Adrenal gland (tissue), 12 donors: Measurements from ENCODE around the gene DEDD2. TPM values are rescaled to one million over a fixed set of nuclear protein-coding genes. Genes with fewer than 3 reads are reported as not detected.
A peak's percentile ranks its signal among the peaks of the same experiment; 100 is the strongest.

Experiments used
- DNase-seq, 7 donors: peaks; one replicate each; pipeline ENCODE4 v3.0.0-alpha.2; 2019 to 2020
- H3K27ac ChIP-seq, 5 donors: fragments of 200-600 bp; sonication (generic) in 4 of 5; 1 replicate in 3 of 5; 2 replicates in 2 of 5; pipeline versions ENCODE4 v1.5.1 to v1.8.0; 2016 to 2020; ENCODE audit warnings: mild to moderate bottlenecking in 1 of 5
- H3K27me3 ChIP-seq: fragments of 200-600 bp; 2 replicates; pipeline ENCODE4 v1.8.0; 2021
- H3K36me3 ChIP-seq, 2 donors: fragments of 200-600 bp; replicated peaks in 1 of 2; 1 replicate in 1 of 2; 2 replicates in 1 of 2; pipeline versions ENCODE4 v1.5.1 to v1.8.0; 2018 to 2022
- H3K4me1 ChIP-seq, 2 donors: fragments of 200-600 bp; replicated peaks in 1 of 2; 1 replicate in 1 of 2; 2 replicates in 1 of 2; pipeline versions ENCODE4 v1.5.1 to v1.8.0; 2018 to 2021
- H3K4me3 ChIP-seq, 4 donors: fragments of 200-600 bp; sonication (generic) in 3 of 4; one replicate each; pipeline ENCODE4 v1.5.1; 2016 to 2018
- H3K9me3 ChIP-seq, 3 donors: fragments of 200-600 bp; sonication (generic) in 1 of 3; replicated peaks in 1 of 3; 1 replicate in 2 of 3; 2 replicates in 1 of 3; pipeline versions ENCODE4 v1.5.1 to v1.8.0; 2016 to 2021
- CTCF ChIP-seq, 6 experiments: fragments of 450-650 bp in 4 of 6; fragments of 200-600 bp in 2 of 6; sonication (generic) in 1 of 6; IDR thresholded peaks; 1 replicate in 5 of 6; 2 replicates in 1 of 6; pipeline versions ENCODE4 v1.5.1 to v1.8.0; 2016 to 2021; ENCODE audit warnings: antibody characterized with exemption in 6 of 6, mild to moderate bottlenecking in 2 of 6, moderate library complexity in 1 of 6
- POLR2A ChIP-seq, 2 donors: fragments of 450-650 bp; IDR thresholded peaks; one replicate each; pipeline ENCODE4 v1.6.1; 2017; ENCODE audit warnings: antibody characterized with exemption in 2 of 2, mild to moderate bottlenecking in 2 of 2, moderate library complexity in 1 of 2
- WGBS, 4 donors: extraction: QIAGEN DNeasy Blood & Tissue Kit in 2 of 4; methylation state at CpG; one replicate each; pipeline versions ENCODE4 v1.1.5 to v1.1.7; 2013 to 2017; 5-methylcytosine and 5-hydroxymethylcytosine counted together
- intact Hi-C, 2 donors: fragments of 100-400 bp; cut with DNase I; formaldehyde crosslinking; loops; one replicate each; pipeline versions ENCODE4 v1.14.1 to v1.15.0; 2022 to 2023
- polyA plus RNA-seq, 3 donors: library from polyadenylated mRNA; stranded (reverse); fragments of 200-250 nt in 2 of 3; fragments of 350-450 nt in 1 of 3; fragmentation: Illumina TruSeq in 1 of 3; extraction: RNeasy Lipid Tissue Mini Kit (QIAGEN cat#74804) in 1 of 3; gene quantifications; one replicate each; pipeline ENCODE4 v1.2.3, GENCODE V29; 2013 to 2014
- total RNA-seq, 9 donors: library from RNA; depleted of rRNA in 4 of 9; stranded (reverse); fragments of >200 nt in 4 of 9; fragments of 120-200 nt in 1 of 9; fragmentation: NEBNext Ultra II Directional in 1 of 9; extraction: Animal tissue kit (Norgen Biotek cat#: 25700) in 1 of 9; gene quantifications; one replicate each; pipeline versions ENCODE4 v1.1.0 to v1.2.4, GENCODE V29; 2013 to 2023
- donor health status: healthy with polysubstance abuse.
- donor health status: Bipolar disorder and iron deficiency.
- donor health status: DM: yes; HTN: yes; CAD: no.
- donor health status: DM: no; HTN: no; CAD: no.
- donor health status: DM: no; HTN: no; CAD: no.
- donor health status: DM: yes; HTN: yes; CAD: no.

The DEDD2 gene
- total and polyA plus RNA-seq, 12 donors: 26.0 to 54.8 (median 31.5) TPM

GRCh38 chr19:42255766-42256745 lies 38.6 kb upstream of the DEDD2 start:
- Histone ChIP-seq H3K36me3 (no peaks in the 10 kb centered on the region), H3K27me3 (no peaks in the 10 kb centered on the region), H3K27ac (peak overlapping the region; percentile 54 to 100 (median 99)), H3K4me3 (peak overlapping the region in 3 of 4 donors; percentile 65 to 90 (median 81)), H3K9me3 (no peaks in the 10 kb centered on the region), H3K4me1 (peaks cover 31 to 33% of the 10 kb centered on the region in 2 donors)
- TF ChIP-seq CTCF (IDR thresholded peaks at IDR 0.05) (no peak), POLR2A (IDR thresholded peaks at IDR 0.05) (peak; percentile 25 to 54)
- 5 to 6% (median 5%) methylated on average over 32 to 38 of the region's 38 CpGs for WGBS, 4 donors
- intact Hi-C loops: loop anchor here in 1 of 2 donors (2.0 kb wide), 1 partner anchor 13 kb away; the partner anchor contains the start of gene CIC
- DNase-seq: peak in 6 of 7 donors; percentile 53 to 78 (median 62)

DNA sequence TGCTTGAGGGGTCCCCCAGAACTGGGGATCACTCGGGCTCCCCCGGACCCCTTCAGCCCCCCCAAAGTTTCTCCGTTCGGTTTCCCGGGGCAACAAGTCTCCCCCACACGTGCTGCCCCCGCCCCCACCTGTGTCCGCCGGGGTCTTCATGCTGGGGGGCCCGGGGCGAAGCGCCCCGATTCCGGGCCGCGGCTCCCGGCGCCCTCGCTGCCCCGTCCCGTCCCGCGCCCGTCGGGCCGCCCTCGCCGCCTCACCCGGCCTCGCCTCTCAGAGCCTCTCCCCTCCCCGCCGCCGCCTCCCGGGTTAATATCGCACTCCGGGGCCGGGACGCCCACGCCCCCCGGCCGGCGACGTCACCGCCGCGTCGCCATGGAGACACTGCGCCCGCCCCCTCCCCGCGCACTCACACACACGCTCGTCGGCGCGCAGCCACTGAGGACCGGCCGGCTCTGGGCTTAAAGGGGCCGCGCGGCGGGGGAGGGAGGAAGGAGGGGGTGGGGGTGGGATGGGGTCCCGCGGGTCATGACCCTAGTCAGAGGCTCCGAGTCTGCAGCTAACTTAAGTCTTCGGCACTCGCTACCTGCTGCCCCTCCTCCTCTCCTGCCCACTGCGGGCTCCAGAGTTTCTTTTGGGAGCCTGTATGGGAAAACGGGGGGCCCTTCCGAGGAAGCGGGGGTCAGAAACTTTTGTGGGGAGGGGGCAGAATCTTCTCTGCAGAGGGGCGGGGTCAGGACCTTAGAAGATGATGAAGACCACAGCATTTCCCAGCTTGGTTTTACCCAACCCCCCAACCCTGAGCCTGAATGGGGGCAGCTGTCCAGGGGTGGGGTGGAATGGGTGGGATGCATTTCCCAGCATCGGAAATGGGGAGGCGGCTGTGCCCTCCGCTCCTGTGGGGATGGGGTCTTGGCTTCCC lies 37.6 kb upstream of the DEDD2 start, which contains the start of gene ERF:
TSS of gene ERF (minus strand) at position 279 of the 916 bp plus-strand sequence. CDS start at position 150, 129 bp downstream.
- 0 to 3% (median 0%) methylated on average over 3 to 75 of the region's 75 CpGs for WGBS, 4 donors
- intact Hi-C loops: loop anchor here in 1 of 2 donors (2.0 kb wide), 1 partner anchor 14 kb away; the partner anchor contains the start of gene CIC
- Histone ChIP-seq H3K27ac (peak within 1 kb of the TSS; percentile 88 to 100 (median 99)), H3K4me3 (peak within 1 kb of the TSS; percentile 65 to 90 (median 86)), H3K36me3 (peaks cover 0 to under 1% of the 10 kb centered on the region in 2 donors), H3K27me3 (no peaks in the 10 kb centered on the region), H3K9me3 (no peaks in the 10 kb centered on the region), H3K4me1 (peaks cover 40 to 43% of the 10 kb centered on the region in 2 donors)
- DNase-seq: peak; percentile 93 to 97 (median 95)
- TF ChIP-seq POLR2A (IDR thresholded peaks at IDR 0.05) (peak; percentile 97 to 99), CTCF (IDR thresholded peaks at IDR 0.05) (no peak)

GRCh38 chr19:42254089-42254849 lies 36.8 kb upstream of the DEDD2 start:
- TF ChIP-seq CTCF (IDR thresholded peaks at IDR 0.05) (peak in 1 of 6 experiments; percentile 11), POLR2A (IDR thresholded peaks at IDR 0.05) (peak in 1 of 2 donors; percentile 49)
- 0 to 4% (median 1%) methylated on average over 4 to 69 of the region's 70 CpGs for WGBS, 4 donors
- no peaks in the 10 kb centered on the region for H3K27me3 ChIP-seq
- peak overlapping the region; percentile 62 to 90 (median 86) for H3K4me3 ChIP-seq
- intact Hi-C loops: loop anchor here in 1 of 2 donors (2.0 kb wide), 1 partner anchor 15 kb away; the partner anchor contains the start of gene CIC
- peak overlapping the region; percentile 88 to 100 (median 99) for H3K27ac ChIP-seq
- peaks cover 0 to 9% of the 10 kb centered on the region in 2 donors for H3K36me3 ChIP-seq
- H3K9me3 ChIP-seq: no peaks in the 10 kb centered on the region
- peaks cover 44 to 51% of the 10 kb centered on the region in 2 donors for H3K4me1 ChIP-seq
- DNase-seq: peak; percentile 67 to 85 (median 80)
